ENCODE results near the gene CLEC10A.
"Not testable (repeated sequence)": the region's sequence is repeated elsewhere in the genome, so short reads cannot be mapped to it uniquely, and the experiment has no call there.

Gene CLEC10A

DNA sequence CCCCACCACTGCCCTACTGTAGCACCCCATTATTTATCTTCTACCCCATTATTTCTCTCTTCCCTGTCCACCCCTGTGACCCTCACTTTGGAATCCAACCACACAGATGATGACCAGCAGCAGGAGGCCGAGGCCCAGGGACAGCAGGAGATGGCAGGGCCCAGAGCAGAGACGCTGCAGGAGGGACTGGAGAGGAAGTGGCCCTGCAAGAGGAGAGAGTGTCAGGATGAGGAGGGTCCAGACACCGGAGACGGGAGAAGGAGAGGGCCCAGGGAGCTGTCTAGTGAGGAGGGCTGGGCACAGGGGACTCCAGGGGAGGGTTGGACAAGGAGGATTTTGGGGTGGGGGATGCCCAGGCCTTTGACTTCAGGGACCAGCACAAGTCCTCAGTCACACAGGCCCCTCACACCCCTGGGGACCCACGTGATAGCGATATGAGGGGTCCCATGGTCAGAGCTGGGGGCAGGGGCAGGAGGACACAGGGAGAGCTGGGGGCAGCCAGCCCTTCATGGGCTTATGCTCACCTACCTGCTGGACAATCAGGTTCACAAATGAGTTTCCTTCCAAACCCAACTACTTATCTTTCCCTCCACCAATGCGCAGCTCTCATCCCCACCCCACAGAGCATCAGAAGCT, 2.0 kb downstream of the CLEC10A start:
- in situ Hi-C loops (cut with MboI; ENCODE audit: low sequenced_read_pairs): no loop called here

DNA sequence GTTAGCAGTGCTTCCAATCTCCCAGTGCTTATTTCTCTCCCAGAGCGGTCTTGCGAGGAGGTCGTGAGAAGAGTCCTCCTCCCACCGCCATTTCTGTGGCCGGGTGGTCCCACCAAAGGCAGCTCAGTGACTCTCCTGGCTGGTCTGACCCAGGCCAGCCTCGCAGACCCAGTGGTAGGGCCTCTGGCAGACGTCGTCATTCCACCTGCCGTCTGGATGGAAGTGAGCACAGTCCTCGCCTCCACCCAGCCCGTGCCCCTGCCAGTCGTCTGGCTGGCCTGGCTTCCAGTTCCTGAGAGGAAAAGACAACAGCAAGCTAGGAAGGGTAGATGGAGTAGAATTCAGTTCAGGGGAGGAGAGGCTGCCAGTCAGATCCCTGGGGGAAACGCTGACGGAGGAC, 5.1 kb downstream of the CLEC10A start:
- in situ Hi-C loops (cut with MboI; ENCODE audit: low sequenced_read_pairs): no loop called here

DNA sequence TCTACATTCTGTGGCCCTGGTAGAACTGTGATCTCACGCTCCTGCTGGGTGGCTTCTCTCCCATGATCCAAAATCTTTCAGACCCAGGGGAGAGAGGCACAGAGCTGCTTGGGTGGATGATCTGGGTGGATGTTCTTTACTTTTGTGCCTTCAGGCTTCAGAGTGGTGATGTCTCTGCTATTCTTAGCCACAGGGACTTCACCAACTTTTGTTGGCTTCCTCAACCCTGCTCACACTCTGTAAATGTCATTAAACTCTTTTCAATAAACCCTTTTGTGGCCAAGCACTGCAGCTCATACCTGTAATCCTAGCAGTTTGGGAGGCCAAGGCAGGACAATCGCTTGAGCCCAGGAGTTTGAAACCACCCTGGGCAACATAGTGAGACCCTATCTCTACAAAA, 7.6 kb downstream of the CLEC10A start:
- in situ Hi-C loops (cut with MboI; ENCODE audit: low sequenced_read_pairs): no loop called here

DNA sequence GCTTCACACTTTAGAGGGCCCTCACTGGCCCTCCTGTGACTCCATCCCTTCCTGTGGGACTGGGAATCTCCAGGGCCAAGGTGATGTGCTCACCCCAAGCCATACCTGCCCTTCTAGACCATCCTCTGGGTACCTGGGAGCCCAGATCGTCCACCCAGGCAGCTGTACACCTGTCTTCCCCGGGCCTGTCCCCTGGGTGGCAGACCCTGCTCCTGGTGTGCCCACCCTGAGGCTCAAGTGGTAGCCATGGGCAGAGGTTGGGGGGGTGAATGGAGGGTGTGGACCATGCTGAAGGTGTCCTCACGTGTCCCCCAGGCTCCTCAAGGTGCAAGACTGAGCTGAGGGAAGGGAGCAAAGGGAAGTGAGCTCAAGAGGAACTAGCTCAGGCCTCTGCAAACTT, 9.3 kb downstream of the CLEC10A start:
- in situ Hi-C loops (cut with MboI; ENCODE audit: low sequenced_read_pairs): no loop called here

DNA sequence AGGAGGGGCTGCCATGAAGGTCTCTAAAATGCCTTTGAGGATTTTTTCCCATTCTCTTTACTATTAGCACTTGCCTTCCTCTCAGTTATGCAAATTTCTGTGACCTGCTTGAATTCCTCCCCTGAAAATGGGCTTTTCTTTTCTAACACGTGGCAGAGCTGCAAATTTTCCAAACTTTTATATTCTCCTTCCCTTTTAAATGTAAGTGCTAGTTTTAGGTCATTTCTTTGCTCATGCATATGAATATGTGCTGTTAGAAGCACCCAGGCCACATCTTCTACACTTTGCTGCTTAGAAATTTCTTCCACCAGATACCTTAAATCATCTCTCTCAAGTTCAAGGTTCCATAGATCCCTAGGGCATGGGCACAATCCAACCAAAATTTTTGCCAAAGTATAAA, 11.8 kb downstream of the CLEC10A start:
- in situ Hi-C loops (cut with MboI; ENCODE audit: low sequenced_read_pairs): loop anchor here (10.0 kb wide), 1 partner anchor 67 kb away; no protein-coding TSS in a partner anchor

DNA sequence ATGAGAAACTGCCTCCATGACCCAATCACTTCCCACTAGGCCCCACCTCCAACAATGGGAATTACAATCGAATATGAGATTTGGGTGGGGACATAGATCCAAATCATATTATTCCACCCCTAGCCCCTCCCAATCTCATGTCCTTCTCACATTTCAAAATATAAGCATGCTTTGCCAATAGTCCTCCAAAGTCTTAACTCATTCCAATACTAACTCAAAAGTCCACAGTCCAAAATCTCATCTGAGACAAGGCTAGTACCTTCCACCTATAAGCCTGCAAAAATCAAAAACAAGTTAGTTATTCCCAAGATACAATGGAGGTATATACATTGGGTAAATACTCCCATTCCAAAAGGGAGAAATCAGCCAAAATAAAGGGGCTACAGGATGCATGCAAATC, 12.9 kb downstream of the CLEC10A start:
- in situ Hi-C loops (cut with MboI; ENCODE audit: low sequenced_read_pairs): loop anchor here (10.0 kb wide), 1 partner anchor 68 kb away; no protein-coding TSS in a partner anchor

DNA sequence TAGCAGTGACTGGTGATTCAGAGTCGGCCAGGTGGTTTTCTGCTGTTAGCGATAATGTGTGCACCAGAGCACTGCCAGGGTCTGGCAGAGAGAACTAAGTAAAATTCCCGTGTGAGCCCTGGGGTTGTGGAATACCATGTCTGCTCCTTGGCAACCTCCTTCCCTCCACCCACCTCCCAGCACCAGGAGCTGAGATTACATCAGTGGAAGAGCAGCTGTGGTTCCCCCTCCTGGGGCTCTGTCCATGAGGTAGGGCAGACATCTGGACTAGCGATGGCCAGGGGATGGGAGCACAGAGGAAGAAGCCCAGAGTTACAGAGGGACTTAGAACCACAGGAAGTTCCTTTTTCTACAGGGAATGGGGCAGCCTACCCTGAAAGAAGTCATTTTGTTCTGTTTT, 15.8 kb downstream of the CLEC10A start:
- in situ Hi-C loops (cut with MboI; ENCODE audit: low sequenced_read_pairs): loop anchor here (10.0 kb wide), 1 partner anchor 71 kb away; no protein-coding TSS in a partner anchor

DNA sequence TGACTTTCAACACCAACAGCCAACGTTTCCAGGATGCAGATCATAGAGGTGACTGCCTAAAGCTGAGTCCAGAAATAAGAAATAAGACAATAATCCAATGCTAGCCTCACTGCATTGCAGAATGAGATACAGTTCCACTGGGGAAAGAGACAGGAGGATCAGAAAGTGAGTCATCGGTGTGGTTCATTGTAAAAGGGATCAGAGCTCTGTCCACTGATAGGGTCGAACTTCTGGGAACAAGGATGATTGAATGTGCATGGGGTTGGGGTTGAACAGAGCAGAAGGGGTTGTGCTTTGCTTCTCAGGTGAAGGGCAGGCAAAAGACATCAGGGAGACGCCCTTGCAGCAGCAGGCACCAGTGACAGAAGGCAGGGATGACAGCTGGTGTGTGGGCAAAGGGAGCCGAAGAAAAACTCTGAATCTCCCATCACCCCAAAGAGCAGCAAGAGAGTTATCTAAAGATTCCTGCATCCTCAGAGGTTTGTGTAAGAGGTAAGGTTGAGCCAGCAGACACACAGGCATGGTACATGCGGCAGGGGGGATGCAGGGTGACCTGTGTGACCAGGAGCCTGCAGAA, 16.4 kb downstream of the CLEC10A start:
- in situ Hi-C loops (cut with MboI; ENCODE audit: low sequenced_read_pairs): loop anchor here (10.0 kb wide), 1 partner anchor 71 kb away; no protein-coding TSS in a partner anchor

DNA sequence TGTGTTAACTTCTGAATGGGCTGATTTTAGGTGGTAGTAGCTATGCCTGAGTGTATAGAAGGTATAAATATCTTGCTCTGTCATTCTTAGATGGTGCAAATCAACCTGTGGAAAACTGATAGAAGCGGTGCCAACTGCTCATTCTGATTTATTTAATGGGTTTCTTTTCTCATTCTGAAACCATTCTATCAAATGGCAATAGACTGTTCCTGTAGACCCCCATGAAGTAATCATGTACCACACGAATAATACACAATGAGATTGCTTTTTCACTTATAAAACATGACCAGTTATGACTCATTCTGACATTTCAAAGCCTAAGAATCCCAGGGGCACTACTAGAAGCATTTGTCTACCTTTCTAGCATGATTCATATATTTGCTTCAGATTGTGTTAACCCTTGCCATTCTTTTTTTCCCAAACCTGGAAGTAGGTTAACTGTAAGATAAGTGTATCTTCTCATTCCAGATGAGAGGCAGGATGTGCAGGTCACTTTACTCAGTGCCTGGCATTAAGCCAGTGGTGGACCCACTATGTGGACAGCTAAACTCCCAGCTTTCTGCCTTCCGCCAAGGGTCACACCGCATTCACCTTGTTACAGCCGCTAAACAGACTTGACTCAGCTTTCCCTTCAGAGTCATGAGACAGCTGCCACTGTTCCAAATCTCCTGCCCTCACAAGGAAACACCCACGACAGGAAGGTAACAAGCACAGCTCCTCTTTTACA, 19.7 kb downstream of the CLEC10A start:
- in situ Hi-C loops (cut with MboI; ENCODE audit: low sequenced_read_pairs): loop anchor here (10.0 kb wide), 1 partner anchor 74 kb away; no protein-coding TSS in a partner anchor

DNA sequence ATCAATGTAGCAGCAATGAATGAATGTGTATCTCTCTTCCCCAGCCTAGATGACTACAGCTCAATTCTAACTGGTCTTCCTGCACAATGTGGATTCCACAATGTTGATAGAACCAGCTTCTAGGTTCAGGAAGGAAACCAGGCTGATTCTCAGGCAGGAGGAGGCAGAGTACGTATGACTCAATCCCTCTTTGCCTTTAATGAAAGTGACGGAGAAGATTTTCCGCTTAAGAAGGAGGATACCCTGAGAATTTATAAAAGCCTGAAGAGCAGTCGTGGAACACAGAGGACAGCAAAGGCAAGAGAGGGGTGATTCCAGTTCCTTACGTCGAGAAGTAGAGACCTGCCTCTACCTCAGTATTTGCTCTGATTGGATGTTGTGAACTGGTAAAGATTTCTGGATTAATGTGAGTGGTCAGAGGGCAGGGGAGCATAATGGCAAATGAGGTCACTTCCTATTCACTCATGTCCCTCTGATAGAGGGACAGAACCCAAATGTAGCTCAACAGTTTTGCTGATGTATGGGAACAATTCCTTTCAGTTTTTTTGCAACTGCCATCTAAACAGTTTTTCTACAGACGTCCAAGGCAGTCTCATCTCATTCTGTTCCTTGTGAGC, 21.1 kb downstream of the CLEC10A start:
- in situ Hi-C loops (cut with MboI; ENCODE audit: low sequenced_read_pairs): no loop called here

DNA sequence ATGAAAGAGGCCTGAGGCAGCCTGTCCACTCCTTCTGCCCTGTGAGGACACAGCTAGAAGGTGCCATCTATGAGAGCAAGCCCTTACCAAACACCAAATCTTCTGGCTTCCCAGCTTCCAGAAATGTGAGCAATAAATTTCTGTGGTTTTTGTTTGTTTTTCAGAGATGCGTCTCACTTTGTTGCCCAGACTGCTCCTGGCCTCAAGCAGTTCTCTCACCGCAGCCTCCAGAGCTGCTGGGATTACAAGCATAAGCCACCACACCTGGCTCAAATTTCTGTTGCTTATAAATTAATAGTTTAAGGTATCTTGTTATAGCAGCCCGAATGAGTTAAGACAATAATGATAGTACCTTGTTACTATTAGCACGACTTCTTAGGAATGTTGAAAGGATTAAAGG, 23.7 kb downstream of the CLEC10A start:
- in situ Hi-C loops (cut with MboI; ENCODE audit: low sequenced_read_pairs): no loop called here

DNA sequence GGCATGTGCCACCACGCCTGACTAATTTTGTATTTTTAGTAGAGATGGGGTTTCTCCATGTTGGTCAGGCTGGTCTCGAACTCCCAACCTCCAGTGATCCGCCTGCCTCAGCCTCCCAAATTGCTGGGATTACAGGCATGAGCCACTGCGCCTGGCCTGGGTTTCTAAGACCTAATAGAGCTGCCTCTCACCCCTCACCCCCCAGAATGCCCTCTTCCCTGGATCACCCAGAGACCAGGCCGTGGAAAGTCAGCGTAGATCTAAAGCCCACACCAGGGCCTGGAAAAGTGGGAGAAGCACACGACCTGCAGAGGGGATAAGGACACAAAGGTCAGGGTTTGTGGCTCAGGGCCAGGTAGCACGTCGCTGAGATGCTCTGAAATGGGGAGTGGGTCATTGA, 29.5 kb downstream of the CLEC10A start:
- in situ Hi-C loops (cut with MboI; ENCODE audit: low sequenced_read_pairs): not testable (repeated sequence)

DNA sequence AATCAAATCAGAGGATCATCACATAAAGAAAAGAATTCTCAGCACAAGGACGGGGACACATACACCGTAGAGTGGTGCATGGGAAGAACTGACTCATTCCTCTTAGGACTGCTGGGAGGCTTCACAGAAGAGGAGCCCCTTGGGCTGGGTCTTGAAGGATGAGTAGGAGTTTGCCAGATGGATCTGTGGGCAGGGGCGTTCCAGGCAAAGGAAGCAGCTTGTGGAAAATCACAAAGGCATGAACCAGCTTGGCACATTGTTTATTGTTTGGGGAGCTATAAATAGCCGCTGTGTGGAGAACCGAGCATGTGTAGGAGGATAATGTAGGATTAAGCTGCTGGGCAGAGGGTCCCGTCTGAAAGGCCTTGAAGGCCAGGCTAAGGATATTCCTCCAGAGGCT, 31.1 kb downstream of the CLEC10A start:
- in situ Hi-C loops (cut with MboI; ENCODE audit: low sequenced_read_pairs): no loop called here

DNA sequence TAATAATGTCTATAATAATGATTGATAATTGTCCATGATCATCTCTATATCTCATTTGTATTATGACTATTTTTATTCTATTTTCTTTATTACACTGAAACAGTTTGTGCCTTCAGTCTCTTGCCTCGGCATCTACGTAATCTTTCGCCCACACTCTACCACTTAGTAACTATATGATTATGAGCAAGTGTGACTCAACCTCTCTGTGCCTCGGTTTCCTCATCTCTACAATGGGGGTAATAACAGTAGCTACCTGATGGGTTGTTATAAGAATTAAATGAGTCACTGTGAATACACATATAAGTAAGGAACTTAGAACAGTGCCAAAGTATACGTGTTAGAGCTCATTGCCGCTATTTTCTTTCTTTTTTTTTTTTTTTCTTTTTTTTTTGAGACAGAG, 32.5 kb downstream of the CLEC10A start:
- in situ Hi-C loops (cut with MboI; ENCODE audit: low sequenced_read_pairs): no loop called here

DNA sequence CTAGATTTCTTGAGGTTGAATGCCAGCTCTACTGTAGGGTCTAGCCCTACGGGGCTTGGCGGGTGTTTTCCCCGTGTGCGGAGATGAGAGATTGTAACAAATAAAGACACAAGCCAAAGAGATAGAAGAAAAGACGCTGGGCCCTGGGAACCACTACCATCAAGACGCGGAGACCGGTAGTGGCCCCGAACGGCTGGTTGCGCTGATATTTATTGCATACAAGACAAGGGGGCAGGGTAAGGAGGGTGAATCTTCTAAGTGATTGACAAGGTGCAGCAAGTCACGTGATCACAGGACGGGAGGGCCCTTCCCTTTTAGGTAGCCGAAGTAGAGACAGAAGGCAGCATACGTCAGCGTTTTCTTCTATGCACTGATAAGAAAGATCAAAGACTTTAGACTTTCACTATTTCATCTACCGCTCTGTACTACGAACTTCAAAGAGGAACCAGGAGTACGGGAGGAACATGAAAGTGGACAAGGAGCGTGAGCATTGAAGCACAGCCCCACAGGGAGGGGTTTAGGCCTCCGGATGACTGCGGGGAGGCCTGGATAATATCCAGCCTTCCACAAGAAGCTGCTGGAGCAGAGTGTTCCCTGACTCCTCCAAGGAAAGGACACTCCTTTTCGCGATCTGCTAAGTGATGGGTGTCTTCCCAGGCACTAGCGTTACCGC, 33.2 kb downstream of the CLEC10A start:
- in situ Hi-C loops (cut with MboI; ENCODE audit: low sequenced_read_pairs): not testable (repeated sequence)

DNA sequence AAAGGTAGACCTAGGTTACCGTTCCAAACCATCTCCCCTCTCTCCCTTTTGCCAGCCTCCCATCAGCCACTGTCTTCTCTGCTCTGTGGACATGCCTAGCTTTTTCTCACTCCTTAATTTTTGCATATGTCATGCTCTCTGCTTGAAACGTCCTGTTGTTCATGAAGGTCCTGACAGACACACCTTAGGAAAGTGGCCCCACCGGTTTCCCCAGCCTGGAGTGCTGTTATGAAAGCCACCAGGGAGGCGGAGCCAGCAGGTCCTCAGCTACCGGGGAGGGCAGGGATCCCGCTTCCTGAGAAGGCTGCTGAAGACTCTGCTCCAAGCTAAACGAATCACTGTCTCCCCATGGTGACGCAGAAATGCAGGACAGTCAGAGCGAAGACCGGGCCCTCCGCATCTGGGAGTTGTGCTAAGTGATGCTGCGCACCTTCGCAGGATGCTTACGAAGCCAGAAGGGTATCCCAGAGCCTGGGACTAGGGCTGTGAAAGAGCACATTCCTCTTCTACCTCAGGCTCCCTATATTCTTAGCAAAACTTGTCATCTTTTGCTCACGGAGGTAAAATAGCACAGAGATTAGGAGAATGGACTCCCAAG, 33.8 kb downstream of the CLEC10A start:
- in situ Hi-C loops (cut with MboI; ENCODE audit: low sequenced_read_pairs): no loop called here

DNA sequence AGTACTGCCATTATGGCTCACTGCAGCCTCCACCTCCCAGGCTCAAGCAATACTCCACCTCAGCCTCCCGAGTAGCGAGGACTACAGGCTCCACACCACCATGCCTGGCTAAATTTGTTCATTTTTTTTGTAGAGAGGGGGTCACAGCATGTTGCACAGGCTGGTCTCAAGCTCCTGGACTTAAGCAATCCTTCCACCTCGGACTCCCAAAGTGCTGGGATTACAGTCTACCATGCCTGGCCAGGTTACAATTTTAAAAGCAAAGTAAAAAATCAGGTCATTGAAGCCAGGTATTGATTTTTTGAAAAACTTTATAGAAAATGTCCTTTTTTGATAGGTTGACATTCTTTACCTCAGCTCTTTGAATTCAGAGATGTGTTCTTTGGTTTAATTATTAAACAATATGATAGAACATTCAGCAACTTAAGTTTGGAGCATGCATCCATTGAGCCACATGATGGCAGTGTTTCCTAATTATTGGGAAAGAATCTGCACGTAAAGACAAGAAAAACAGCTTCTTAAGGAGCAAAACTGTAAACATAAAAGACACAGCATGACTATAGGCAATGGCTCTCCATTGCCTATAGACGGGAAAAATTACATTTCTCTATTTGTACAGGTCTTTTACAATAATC, 34.4 kb downstream of the CLEC10A start:
- in situ Hi-C loops (cut with MboI; ENCODE audit: low sequenced_read_pairs): no loop called here

DNA sequence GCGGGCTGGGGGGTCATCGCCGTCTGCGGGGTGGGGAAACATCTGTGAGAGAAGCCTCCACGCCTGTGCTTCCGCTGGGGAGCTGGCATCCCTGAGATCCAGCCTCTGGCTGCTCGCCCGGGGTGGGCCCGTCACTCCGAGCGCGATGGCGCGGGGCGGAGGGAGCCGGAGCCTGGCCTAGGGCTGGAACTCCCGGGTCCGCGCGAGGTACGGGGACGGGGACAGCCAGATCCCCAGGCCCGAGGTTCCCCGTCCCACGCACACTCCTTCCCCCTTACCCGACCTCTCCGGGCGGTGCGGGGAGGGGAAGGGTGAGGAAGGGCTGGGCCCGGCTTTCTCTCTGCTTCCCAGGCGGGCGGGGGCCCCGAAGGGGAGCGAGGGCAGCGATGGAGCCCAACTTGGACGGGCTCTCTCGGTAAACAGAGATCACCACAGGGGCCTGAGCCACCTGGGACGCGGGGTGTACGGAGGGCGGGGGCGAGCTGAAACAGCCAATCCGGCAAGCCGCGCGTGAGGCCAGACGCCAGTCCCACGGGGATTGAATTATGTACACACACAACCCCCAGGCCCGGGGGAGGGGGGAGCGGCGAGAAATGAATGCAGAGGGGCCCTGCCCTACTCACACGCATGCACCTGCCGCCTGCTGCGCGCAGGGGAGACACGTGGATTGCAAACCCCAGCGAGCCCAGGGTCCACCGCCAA, 36.4 kb downstream of the CLEC10A start, which contains the start of gene SLC16A11:
Gene SLC16A11 (minus strand): TSS at position 596 of the 702 bp plus-strand sequence. CDS start 579 bp downstream, at position 17.
- in situ Hi-C loops (cut with MboI; ENCODE audit: low sequenced_read_pairs): no loop called here

DNA sequence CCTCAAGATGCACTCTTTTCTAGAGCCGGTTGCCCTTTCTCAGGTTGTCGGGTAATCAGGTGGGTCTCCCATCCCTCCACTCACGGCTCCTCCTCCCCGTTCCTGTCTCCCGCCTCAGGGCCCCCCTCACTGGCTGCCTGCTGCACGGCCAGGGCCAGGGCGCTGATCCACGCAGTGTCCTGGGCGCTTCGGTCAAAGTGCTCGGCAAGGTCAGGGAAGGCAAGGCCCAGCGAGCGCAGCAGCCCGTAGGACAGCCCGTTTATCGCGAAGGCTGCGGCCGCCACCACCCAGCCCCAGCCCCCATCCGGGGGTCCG, 36.9 kb downstream of the CLEC10A start:
- in situ Hi-C loops (cut with MboI; ENCODE audit: low sequenced_read_pairs): no loop called here
